CD14-positive monocyte (primary cell): Measurements from ENCODE around the gene SMARCA2. TPM values are rescaled to one million over a fixed set of nuclear protein-coding genes. Genes with fewer than 3 reads are reported as not detected.

Source experiments
- DNase-seq, 3 donors: peaks; one replicate each; pipeline ENCODE4 v3.0.0-alpha.2; 2011 to 2022
- H2AFZ ChIP-seq: 2 replicates; pipeline ENCODE4 v1.6.0; 2012; ENCODE audit warnings: mild to moderate bottlenecking, low read depth, low read length, inconsistent platforms; ENCODE audit not compliant: insufficient read depth, poor library complexity, severe bottlenecking
- H3K27ac ChIP-seq, 2 donors: 1 replicate in 1 of 2; 2 replicates in 1 of 2; pipeline ENCODE4 v1.5.1; 2012 to 2013; ENCODE audit warnings: low read length in 2 of 2, control low read depth in 1 of 2, inconsistent platforms in 1 of 2, low read depth in 1 of 2, mild to moderate bottlenecking in 1 of 2
- H3K27me3 ChIP-seq, 2 donors: one replicate each; pipeline versions ENCODE4 v1.6.0 to v1.6.1; 2011 to 2013; ENCODE audit warnings: low read length in 2 of 2; ENCODE audit not compliant: control insufficient read depth in 2 of 2, insufficient read depth in 2 of 2
- H3K36me3 ChIP-seq, 2 donors: replicated peaks in 1 of 2; 1 replicate in 1 of 2; 2 replicates in 1 of 2; pipeline versions ENCODE4 v1.5.1 to v1.6.1; 2012 to 2013; ENCODE audit warnings: low read length in 2 of 2, control low read depth in 1 of 2, inconsistent platforms in 1 of 2, mild to moderate bottlenecking in 1 of 2; ENCODE audit not compliant: insufficient read depth in 2 of 2, control insufficient read depth in 1 of 2
- H3K4me1 ChIP-seq, 2 donors: 1 replicate in 1 of 2; 2 replicates in 1 of 2; pipeline versions ENCODE4 v1.5.1 to v1.6.1; 2012 to 2013; ENCODE audit warnings: low read length in 2 of 2, control low read depth in 1 of 2, inconsistent platforms in 1 of 2, mild to moderate bottlenecking in 1 of 2, moderate library complexity in 1 of 2; ENCODE audit not compliant: insufficient read depth in 2 of 2, control insufficient read depth in 1 of 2
- H3K4me2 ChIP-seq: replicated peaks from 2 replicates; pipeline ENCODE3; 2012; ENCODE audit warnings: low read length, moderate library complexity, mild to moderate bottlenecking; ENCODE audit not compliant: poor library complexity, severe bottlenecking; ENCODE audit errors: extremely low read depth
- H3K4me3 ChIP-seq, 3 experiments: fragments of 200-600 bp in 1 of 3; sonication (generic) in 1 of 3; replicated peaks in 1 of 3; 1 replicate in 2 of 3; 2 replicates in 1 of 3; pipeline ENCODE4 v1.5.1; 2011 to 2013; ENCODE audit warnings: low read length in 3 of 3, mild to moderate bottlenecking in 3 of 3, control low read depth in 2 of 3, low read depth in 2 of 3, inconsistent platforms in 1 of 3, moderate library complexity in 1 of 3
- H3K79me2 ChIP-seq: 2 replicates; pipeline ENCODE4 v1.6.0; 2012; ENCODE audit warnings: mild to moderate bottlenecking, control low read depth, inconsistent platforms, low read length, moderate library complexity; ENCODE audit not compliant: insufficient read depth
- H3K9ac ChIP-seq: 2 replicates; pipeline ENCODE4 v1.6.0; 2017; ENCODE audit warnings: low read length, mild to moderate bottlenecking; ENCODE audit not compliant: insufficient read depth, poor library complexity, severe bottlenecking
- H3K9me3 ChIP-seq, 2 donors: replicated peaks in 1 of 2; 1 replicate in 1 of 2; 2 replicates in 1 of 2; pipeline versions ENCODE4 v1.5.1 to v1.6.1; 2012 to 2013; ENCODE audit warnings: low read length in 2 of 2, control low read depth in 1 of 2; ENCODE audit not compliant: control insufficient read depth in 1 of 2, insufficient read depth in 1 of 2
- H4K20me1 ChIP-seq: 2 replicates; pipeline ENCODE4 v1.6.0; 2012; ENCODE audit warnings: mild to moderate bottlenecking, low read length, control low read depth, moderate library complexity; ENCODE audit not compliant: insufficient read depth
- H3K27ac Mint-ChIP-seq, 7 donors: one replicate each; pipeline ENCODE4 v1.8.0; 2020; ENCODE audit warnings: mild to moderate bottlenecking in 7 of 7, mixed read lengths in 7 of 7, moderate library complexity in 6 of 7, inconsistent platforms in 2 of 7
- H3K27me3 Mint-ChIP-seq, 3 donors: one replicate each; pipeline ENCODE4 v1.8.0; 2021 to 2022; ENCODE audit warnings: low read depth in 3 of 3, mild to moderate bottlenecking in 3 of 3, mixed read lengths in 3 of 3, moderate library complexity in 3 of 3, inconsistent platforms in 1 of 3
- H3K36me3 Mint-ChIP-seq, 2 donors: one replicate each; pipeline ENCODE4 v1.8.0; 2020; ENCODE audit warnings: mixed read lengths in 2 of 2, inconsistent platforms in 1 of 2, mild to moderate bottlenecking in 1 of 2
- H3K4me1 Mint-ChIP-seq: one replicate; pipeline ENCODE4 v1.8.0; 2020; ENCODE audit warnings: mild to moderate bottlenecking, mixed read lengths
- H3K4me3 Mint-ChIP-seq, 2 donors: one replicate each; pipeline ENCODE4 v1.8.0; 2020; ENCODE audit warnings: mild to moderate bottlenecking in 2 of 2, mixed read lengths in 2 of 2, moderate library complexity in 1 of 2
- H3K9me3 Mint-ChIP-seq, 7 donors: one replicate each; pipeline ENCODE4 v1.8.0; 2020 to 2022; ENCODE audit warnings: mixed read lengths in 7 of 7, mild to moderate bottlenecking in 6 of 7, moderate library complexity in 6 of 7, inconsistent platforms in 2 of 7
- WGBS: methylation state at CpG from one replicate; pipeline ENCODE4 v1.1.5; 2013; ENCODE audit warnings: missing lambda C conversion rate; ENCODE audit not compliant: insufficient coverage; 5-methylcytosine and 5-hydroxymethylcytosine counted together
- intact Hi-C, 2 donors: fragments of 100-400 bp; cut with micrococcal nuclease; formaldehyde crosslinking; loops; one replicate each; pipeline versions ENCODE4 v1.15.0 to v1.15.1; 2023
- polyA plus RNA-seq, 3 donors: library from polyadenylated mRNA; depleted of rRNA in 1 of 3; unstranded in 2 of 3; stranded (reverse) in 1 of 3; fragments of 300-500 nt in 2 of 3; fragments of >200 nt in 1 of 3; fragmentation: Illumina TruSeq in 2 of 3; gene quantifications; 1 replicate in 2 of 3; 2 replicates in 1 of 3; pipeline ENCODE4 v1.2.3, GENCODE V29; 2012 to 2021
- TF ChIP-seq, protein P1 (sequence below): fragments of 200-600 bp; IDR thresholded peaks from one replicate; pipeline ENCODE4 v1.8.0; 2022; ENCODE audit warnings: antibody characterized with exemption, mild to moderate bottlenecking

Gene SMARCA2
- polyA plus RNA-seq, 3 donors = 11.0 to 54.7 (median 11.8) TPM

- WGBS = no CpG with 5 or more reads among the region's 13 CpGs
- Mint-ChIP-seq H3K36me3 (no peaks in the 10 kb centered on the region), H3K9me3 (peaks cover 0 to 2% (median 0%) of the 10 kb centered on the region in 7 donors), H3K27me3 (peaks cover 1 to 3% (median 3%) of the 10 kb centered on the region in 3 donors), H3K4me3 (peak overlapping the region; percentile 94 to 97), H3K27ac (peak overlapping the region; percentile 66 to 98 (median 94)), H3K4me1 (peaks cover 20% of the 10 kb centered on the region)
- Histone ChIP-seq H3K36me3 (no peaks in the 10 kb centered on the region), H3K4me2 (peak overlapping the region; percentile 97), H2AFZ (peak overlapping the region; percentile 98), H3K4me1 (peaks cover 21 to 26% of the 10 kb centered on the region in 2 donors), H3K9ac (peak overlapping the region; percentile 96), H3K4me3 (peak overlapping the region; percentile 57 to 98 (median 96)), H3K27ac (peak overlapping the region; percentile 83 to 91), H3K79me2 (peaks cover 29% of the 10 kb centered on the region), H4K20me1 (peaks cover 12% of the 10 kb centered on the region), H3K27me3 (no peaks in the 10 kb centered on the region), H3K9me3 (no peaks in the 10 kb centered on the region)
- intact Hi-C loops = loop anchor here (10.0 kb wide), 2 partner anchors 831 to 1511 kb away; partner anchors contain the start of genes RFX3 (in 2 of the 2) and PUM3 (in 1 of the 2)
- DNase-seq = peak in 2 of 3 donors; percentile 69 to 75
- TF ChIP-seq, protein P1, sequence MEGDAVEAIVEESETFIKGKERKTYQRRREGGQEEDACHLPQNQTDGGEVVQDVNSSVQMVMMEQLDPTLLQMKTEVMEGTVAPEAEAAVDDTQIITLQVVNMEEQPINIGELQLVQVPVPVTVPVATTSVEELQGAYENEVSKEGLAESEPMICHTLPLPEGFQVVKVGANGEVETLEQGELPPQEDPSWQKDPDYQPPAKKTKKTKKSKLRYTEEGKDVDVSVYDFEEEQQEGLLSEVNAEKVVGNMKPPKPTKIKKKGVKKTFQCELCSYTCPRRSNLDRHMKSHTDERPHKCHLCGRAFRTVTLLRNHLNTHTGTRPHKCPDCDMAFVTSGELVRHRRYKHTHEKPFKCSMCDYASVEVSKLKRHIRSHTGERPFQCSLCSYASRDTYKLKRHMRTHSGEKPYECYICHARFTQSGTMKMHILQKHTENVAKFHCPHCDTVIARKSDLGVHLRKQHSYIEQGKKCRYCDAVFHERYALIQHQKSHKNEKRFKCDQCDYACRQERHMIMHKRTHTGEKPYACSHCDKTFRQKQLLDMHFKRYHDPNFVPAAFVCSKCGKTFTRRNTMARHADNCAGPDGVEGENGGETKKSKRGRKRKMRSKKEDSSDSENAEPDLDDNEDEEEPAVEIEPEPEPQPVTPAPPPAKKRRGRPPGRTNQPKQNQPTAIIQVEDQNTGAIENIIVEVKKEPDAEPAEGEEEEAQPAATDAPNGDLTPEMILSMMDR = no peak
These were observed 1.2 kb upstream of the SMARCA2 start for GRCh38 chr9:2013743-2014475.

DNA sequence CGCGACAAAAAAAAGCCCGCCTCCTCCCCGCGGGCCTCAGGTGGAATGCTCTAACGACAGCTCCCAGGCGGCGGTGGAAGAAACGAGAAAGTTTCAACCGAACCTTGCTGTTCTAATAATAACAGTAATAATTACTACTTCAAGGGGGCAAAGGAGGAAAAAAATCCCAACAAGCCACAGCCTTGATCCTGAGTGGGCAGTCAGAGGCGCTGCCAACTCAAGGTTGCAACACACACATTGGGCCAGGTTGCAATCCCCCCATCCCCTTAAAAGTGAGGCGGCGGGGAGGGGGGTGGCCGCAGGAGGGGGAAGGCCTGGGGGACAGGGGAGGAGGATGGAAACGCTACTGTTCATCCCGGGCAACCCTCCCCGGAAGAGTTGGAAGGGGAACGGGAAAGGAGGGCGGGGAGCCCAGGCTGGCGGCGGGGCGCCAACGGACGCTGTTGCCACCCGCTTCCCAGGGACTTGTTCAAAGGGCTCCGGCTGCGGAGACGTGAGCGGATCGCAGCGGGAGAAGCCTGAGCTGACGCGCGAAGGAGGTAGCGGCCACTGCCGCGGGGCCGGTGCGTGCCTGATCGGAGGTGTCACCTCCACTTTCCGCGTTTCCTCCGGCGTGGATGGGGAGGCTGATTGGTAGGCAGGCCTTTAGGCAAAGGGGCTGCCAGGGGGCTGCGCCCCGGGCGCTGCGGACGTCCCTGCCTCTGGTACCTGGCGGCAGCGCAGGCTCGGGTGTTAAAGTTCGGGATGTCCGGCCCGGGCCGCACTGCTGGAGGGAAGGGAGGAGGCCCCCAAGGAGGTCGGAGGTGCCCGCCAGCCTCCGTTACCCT lies 647 bp downstream of the SMARCA2 start:
- peaks cover 1 to 3% (median 3%) of the 10 kb centered on the region in 3 donors for H3K27me3 Mint-ChIP-seq
- Histone ChIP-seq H2AFZ (peak overlapping the region; percentile 81), H3K79me2 (peaks cover 48% of the 10 kb centered on the region), H3K9ac (peak overlapping the region; percentile 96), H3K4me1 (peaks cover 23 to 31% of the 10 kb centered on the region in 2 donors), H3K9me3 (no peaks in the 10 kb centered on the region), H3K4me2 (peak overlapping the region; percentile 97), H3K36me3 (no peaks in the 10 kb centered on the region), H3K27me3 (no peaks in the 10 kb centered on the region), H4K20me1 (peaks cover 31% of the 10 kb centered on the region), H3K4me3 (peak overlapping the region; percentile 74 to 98 (median 76)), H3K27ac (peak overlapping the region; percentile 90 to 97)
- H3K36me3 Mint-ChIP-seq = no peaks in the 10 kb centered on the region
- TF ChIP-seq, protein P1 = no peak
- H3K27ac Mint-ChIP-seq = peak overlapping the region; percentile 94 to 98 (median 97)
- H3K9me3 Mint-ChIP-seq = peaks cover 0 to 2% (median 0%) of the 10 kb centered on the region in 7 donors
- peak overlapping the region; percentile 97 to 98 for H3K4me3 Mint-ChIP-seq
- under 1% methylated on average over 33 of the region's 59 CpGs for WGBS
- peaks cover 33% of the 10 kb centered on the region for H3K4me1 Mint-ChIP-seq
- intact Hi-C loops = loop anchor here (10.0 kb wide), 2 partner anchors 829 to 1509 kb away; partner anchors contain the start of genes RFX3 (in 2 of the 2) and PUM3 (in 1 of the 2)
- DNase-seq = peak in 1 of 3 donors; percentile 35
